HEK293T (cell line): Measurements from ENCODE around the gene MSI1.

ENCODE experiments used
- HDGF ChIP-seq: fragments of 450-650 bp; IDR thresholded peaks from 2 replicates; pipeline ENCODE4 v1.6.1; 2017; ENCODE audit warnings: antibody characterized with exemption, borderline replicate concordance
- SUZ12 ChIP-seq: fragments of 450-650 bp; IDR thresholded peaks from 2 replicates; pipeline ENCODE4 v1.6.1; 2016; ENCODE audit warnings: mild to moderate bottlenecking

- TF ChIP-seq HDGF (no peak), SUZ12 (no peak)
These were observed 21.7 kb upstream of the MSI1 start for GRCh38 chr12:120390540-120391120.
